ENCODE data around the gene NCKAP5L. TPM values are rescaled to one million over a fixed set of nuclear protein-coding genes. Genes with fewer than 3 reads are reported as not detected.

Gene NCKAP5L
- total RNA-seq = 11.3 and 14.2 TPM in 2 replicates

DNA sequence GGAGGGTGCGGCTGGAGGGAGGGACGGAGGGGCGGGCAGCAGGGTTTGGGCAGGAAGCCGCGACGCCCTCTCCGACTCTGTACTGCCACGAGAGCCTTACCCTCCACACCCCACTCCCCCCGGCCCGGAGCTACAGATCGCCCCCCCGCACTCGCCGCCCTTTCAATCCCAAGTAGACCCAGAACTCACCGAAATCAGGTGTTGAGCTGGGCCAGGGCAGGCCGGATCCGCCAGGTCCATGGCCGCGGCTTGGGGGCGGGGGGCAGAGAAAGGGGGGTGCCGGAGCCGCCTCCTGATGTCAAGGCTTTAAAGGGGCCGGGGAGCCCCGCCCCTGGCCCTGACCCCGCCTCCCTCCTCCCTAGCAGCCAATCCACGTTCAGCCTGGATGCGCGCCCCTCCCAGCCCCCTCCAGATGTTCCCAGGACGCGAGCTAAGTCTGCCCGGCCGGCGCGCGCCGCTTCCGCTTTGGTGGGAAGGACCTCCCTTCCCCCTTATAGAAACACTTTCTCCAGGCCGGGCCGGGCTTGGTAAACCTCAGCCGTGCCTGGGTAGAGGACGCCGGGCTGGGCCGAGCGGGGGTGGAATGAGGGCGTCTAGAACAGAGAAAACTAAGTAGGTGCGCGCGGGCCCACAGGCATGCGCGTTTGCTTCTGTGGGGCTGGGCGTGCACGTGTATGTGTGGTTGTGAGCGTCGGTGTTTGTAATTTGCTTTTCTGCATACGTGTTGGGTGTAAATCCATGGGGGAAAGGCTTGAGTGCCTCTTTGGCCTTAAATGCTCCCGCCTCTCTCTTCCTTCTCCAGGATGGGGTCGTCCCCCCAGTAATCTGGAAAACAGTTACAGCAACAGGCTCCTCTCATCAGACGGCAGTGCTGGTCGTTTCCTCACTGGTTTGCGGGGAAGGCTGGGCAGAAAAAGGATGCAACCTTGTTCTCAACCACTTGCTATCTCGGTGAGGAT is at the start of gene NCKAP5L:
NCKAP5L (minus strand) TSS at position 281 of the 959 bp plus-strand sequence. CDS start 24,369 bp downstream, outside the sequence.

DNA sequence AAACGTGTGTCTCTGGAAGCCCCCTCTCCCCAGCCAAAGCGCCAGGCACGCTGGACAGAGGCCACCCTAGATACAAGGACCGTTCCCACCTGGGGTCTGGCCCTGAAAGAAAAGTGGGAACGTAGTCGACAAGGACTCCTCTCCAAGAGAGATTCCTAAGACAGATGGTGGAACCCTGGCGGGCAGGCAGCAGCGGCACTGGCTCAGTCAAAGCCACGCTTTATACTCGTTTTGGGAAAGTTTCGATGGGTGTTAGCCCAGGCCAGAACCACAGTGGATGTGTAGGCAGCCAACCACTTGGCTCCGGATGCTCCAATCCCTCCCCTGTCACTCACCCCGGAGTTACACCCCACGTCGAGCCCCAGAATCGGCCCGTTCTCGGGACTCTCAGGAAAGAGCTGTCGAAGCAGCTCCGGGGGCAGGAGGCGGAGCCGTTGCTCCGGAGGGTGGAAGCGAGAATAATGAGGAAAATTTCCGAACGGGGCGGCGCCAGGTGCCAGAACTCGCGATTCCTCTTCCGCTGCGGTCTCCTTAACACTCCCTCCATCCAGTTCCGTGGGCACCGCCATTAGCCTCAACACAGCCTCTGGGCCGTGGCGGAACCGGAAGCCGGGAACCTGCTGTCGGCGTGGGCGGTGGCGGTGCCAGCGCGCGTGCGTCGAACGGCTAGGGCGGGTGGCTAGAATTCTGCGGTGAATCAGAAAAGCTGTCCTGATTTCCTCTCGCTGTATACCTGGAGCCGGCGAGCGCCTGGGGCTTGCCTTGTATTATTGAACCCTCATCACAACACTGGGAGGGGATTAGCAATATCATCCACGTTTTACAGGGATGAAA is 14.5 kb upstream of the NCKAP5L start, which contains the start of gene BCDIN3D:
BCDIN3D (minus strand) TSS at position 588 of the 834 bp plus-strand sequence; CDS start at position 569, 19 bp downstream.

Other genes starting within 250 kb of the NCKAP5L start
- gene FAM186B, start 222.8 kb downstream of the NCKAP5L start, total RNA-seq = 0.43 and 0.63 TPM in 2 replicates
- gene PRPF40B, start 204.9 kb downstream of the NCKAP5L start, total RNA-seq = 13.6 and 17.3 TPM in 2 replicates
- gene FMNL3, start 121.0 kb downstream of the NCKAP5L start, total RNA-seq = 18.0 and 22.6 TPM in 2 replicates
- gene TMBIM6, start 86.9 kb downstream of the NCKAP5L start, total RNA-seq = 258 and 333 TPM in 2 replicates
- gene BCDIN3D, start 14.7 kb upstream of the NCKAP5L start, total RNA-seq = 2.7 and 4.1 TPM in 2 replicates
- gene FAIM2, start 75.5 kb upstream of the NCKAP5L start, total RNA-seq = 3.3 and 8.2 TPM in 2 replicates
- not detected in 2 replicates for gene AQP2, start 122.3 kb upstream of the NCKAP5L start, total RNA-seq
- not detected in 2 replicates for gene AQP5, start 133.5 kb upstream of the NCKAP5L start, total RNA-seq
- gene AQP6, start 144.5 kb upstream of the NCKAP5L start, total RNA-seq = under 0.01 TPM in 1 of 2 replicates, not detected in the other
- gene RACGAP1, start 197.1 kb upstream of the NCKAP5L start, total RNA-seq = 17.1 and 24.0 TPM in 2 replicates
- gene ASIC1, start 229.2 kb upstream of the NCKAP5L start, total RNA-seq = 2.8 and 3.7 TPM in 2 replicates